ENCODE results near the gene MDFIC2.
"Not testable (repeated sequence)": the region's sequence is repeated elsewhere in the genome, so short reads cannot be mapped to it uniquely, and the experiment has no call there.

Gene MDFIC2

DNA sequence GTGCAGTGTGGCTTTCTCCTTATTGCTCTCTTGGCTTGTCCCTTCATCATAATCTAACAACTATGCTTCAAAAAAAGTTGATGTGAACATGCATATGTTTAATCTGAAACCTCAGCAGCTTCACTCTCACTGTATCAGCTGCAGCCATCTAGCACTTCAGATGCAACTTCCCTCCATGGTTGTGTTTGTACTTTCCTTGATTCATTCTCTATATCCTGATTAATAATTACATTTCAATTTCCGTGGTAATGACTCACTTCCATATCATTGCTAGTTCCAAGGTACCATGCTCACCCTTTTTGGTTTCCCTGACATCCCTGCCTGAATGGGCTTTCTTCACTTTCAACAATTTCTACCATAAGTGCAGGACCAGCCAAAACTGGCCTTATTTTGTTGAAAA lies 51.2 kb downstream of the MDFIC2 start:
- in situ Hi-C loops (cut with MboI; ENCODE audit: low sequenced_read_pairs): no loop called here

- in situ Hi-C loops (cut with MboI; ENCODE audit: low sequenced_read_pairs): no loop called here
These were observed 55.9 kb downstream of the MDFIC2 start for GRCh38 chr3:70256566-70256965.

GRCh38 chr3:70250492-70250891 lies 61.9 kb downstream of the MDFIC2 start:
- in situ Hi-C loops (cut with MboI; ENCODE audit: low sequenced_read_pairs): no loop called here

GRCh38 chr3:70249509-70250160 lies 62.8 kb downstream of the MDFIC2 start:
- in situ Hi-C loops (cut with MboI; ENCODE audit: low sequenced_read_pairs): no loop called here

DNA sequence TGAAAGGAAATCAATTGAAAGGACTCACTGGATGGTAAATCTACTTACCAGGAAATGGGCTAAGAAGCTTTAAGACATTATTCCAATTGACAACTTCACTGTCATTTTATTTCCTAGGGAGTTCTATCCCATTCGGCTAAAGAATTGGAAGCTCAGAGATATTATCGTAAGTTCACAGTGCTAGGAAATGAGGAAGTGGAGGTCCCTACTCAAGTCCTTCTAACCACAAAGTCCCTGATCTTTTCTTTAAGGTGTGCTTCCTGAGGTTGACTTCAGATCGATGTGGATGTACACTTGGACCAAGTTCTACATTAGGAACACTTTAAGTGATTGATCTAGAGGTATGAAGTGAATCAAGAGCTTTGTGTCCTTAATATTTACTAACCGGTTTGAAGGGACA lies 63.6 kb downstream of the MDFIC2 start:
- in situ Hi-C loops (cut with MboI; ENCODE audit: low sequenced_read_pairs): no loop called here

DNA sequence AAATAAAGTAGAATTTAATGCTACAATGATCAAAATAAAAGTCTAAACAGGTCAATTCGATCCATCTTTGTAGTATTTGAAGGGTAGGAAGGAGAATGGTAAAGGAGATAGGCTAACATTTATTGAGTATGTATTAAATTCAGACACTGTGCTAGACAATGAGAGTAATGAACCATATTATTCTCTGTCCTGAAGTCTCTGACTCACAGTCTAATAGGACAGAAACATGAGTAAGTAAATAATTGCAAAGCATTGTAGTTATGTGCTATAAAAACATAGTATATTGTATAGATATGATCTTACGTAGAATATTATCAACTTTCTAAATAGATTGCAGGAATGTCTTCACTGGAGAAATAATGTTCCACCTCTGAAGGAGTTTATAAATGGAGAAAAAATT lies 64.5 kb downstream of the MDFIC2 start:
- in situ Hi-C loops (cut with MboI; ENCODE audit: low sequenced_read_pairs): no loop called here

GRCh38 chr3:70245746-70246525 lies 66.5 kb downstream of the MDFIC2 start:
- in situ Hi-C loops (cut with MboI; ENCODE audit: low sequenced_read_pairs): no loop called here

DNA sequence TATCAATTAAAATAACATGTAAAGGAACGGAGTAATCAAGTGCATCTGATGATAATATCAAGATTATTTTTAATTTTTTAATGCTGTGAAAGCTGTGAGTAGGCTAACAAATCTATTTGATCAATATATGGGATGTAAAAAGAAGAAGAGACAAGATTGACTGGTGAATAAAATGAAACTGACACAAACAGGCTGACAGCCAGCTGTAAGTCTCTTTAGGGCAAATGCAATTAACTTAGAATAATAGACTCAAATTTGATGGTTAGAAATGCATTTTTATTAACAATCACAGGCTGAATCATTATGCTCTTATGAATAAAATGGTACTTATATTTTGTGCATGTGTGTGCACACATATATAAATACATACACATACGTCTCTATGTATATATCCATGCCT lies 68.0 kb downstream of the MDFIC2 start:
- in situ Hi-C loops (cut with MboI; ENCODE audit: low sequenced_read_pairs): no loop called here

- in situ Hi-C loops (cut with MboI; ENCODE audit: low sequenced_read_pairs): no loop called here
These were observed 70.0 kb downstream of the MDFIC2 start for GRCh38 chr3:70242297-70242882.

DNA sequence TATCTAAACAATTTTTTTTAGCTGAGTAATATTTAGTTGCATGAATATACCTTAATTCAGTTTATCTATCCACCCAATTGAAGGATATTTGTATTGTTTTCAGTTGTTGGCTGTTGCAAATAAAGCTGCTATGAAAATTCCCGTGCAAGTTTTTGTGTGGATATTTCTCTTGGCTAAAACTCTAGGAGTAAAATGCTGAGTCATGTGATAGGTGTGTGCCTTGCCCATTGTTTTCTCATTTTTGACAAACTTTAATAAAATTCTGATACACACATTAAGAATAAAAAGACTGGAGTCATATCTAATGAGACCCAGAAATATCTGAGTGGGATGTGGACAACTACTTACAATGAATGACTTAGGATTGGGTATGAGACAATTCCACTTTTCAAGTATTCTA lies 78.6 kb downstream of the MDFIC2 start:
- in situ Hi-C loops (cut with MboI; ENCODE audit: low sequenced_read_pairs): no loop called here

- in situ Hi-C loops (cut with MboI; ENCODE audit: low sequenced_read_pairs): no loop called here
These were observed 79.3 kb downstream of the MDFIC2 start for GRCh38 chr3:70233112-70233511.

- in situ Hi-C loops (cut with MboI; ENCODE audit: low sequenced_read_pairs): no loop called here
These were observed 81.2 kb downstream of the MDFIC2 start for GRCh38 chr3:70231266-70231701.

GRCh38 chr3:70227437-70227836 lies 85.0 kb downstream of the MDFIC2 start:
- in situ Hi-C loops (cut with MboI; ENCODE audit: low sequenced_read_pairs): no loop called here

DNA sequence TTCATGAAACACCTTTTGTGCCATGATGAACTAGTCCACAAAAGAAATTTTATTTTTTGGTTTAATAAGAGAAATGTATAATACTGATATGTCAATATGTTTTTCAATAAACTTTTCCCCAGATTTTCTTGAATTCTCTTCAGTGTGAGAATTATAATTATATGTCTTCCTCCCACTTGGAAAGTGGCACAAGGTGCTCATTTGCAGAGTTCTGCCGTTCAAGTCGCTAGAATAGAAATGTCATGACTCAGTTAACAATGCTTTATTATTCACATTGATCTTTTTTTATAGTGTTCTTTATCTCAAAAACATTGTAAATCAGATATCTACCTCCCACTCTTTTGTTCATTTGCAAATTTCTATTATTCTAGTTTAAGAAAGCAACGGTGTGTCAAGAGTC lies 87.3 kb downstream of the MDFIC2 start:
- in situ Hi-C loops (cut with MboI; ENCODE audit: low sequenced_read_pairs): no loop called here

DNA sequence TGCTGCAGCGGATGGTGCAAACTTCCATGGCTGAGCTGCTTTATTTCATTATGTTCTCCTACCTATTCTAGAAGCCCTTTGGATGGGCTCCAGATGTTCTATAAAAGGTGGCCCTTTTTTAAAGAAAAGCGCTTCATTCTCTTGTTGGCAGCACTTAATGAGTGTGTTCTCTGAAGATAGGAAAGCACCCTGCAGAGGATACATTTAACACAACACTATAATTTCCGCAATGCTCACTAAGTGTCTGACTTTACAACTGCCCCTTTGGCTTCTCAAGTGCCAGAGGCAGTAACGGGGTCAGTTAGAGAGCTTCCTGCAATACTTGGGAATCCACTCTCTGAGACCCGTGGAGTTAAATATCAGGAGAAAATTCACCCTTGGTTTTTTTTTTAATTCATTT lies 88.1 kb downstream of the MDFIC2 start:
- in situ Hi-C loops (cut with MboI; ENCODE audit: low sequenced_read_pairs): no loop called here

DNA sequence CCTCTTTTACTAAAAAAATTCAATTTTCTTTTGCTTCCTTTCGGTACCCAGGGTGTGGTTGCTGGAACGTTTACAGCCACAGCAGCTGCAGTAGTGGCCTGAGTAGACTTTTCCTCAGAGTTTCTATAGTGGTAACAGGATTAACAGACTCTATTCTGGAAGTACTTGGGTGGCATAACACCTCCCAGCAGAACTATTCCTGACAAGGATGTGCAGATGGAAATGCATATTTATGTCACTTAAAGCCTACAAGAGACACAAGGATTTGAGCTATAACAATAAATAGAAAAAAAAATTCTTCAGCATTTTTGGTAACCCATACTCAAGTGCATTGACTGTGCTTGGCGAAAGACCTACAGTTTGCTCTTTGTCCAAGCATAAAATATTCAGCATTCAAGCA lies 94.0 kb downstream of the MDFIC2 start:
- in situ Hi-C loops (cut with MboI; ENCODE audit: low sequenced_read_pairs): no loop called here

- in situ Hi-C loops (cut with MboI; ENCODE audit: low sequenced_read_pairs): not testable (repeated sequence)
These were observed 101.2 kb downstream of the MDFIC2 start for GRCh38 chr3:70211274-70211673.

DNA sequence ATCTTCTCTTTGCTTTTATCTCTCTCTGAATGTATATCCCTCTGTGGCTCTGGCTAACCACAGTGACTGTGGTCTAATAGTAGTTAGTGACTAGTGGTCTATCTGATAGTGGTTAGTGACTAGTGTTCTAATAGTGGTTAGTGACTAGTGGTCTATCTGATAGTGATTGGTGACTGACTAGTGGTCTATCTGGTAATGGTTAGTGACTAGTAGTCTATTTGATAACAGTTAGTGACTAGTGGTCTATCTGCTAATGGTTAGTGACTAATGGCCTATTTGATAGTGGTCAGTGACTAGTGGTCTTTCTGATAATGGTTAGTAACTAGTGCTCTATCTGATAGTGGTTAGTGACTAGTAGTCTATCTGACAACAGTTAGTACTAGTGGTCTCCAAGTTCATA lies 110.5 kb downstream of the MDFIC2 start:
- in situ Hi-C loops (cut with MboI; ENCODE audit: low sequenced_read_pairs): no loop called here

- in situ Hi-C loops (cut with MboI; ENCODE audit: low sequenced_read_pairs): no loop called here
These were observed 122.5 kb downstream of the MDFIC2 start for GRCh38 chr3:70189884-70190473.

GRCh38 chr3:70186221-70186620 lies 126.2 kb downstream of the MDFIC2 start:
- in situ Hi-C loops (cut with MboI; ENCODE audit: low sequenced_read_pairs): no loop called here

DNA sequence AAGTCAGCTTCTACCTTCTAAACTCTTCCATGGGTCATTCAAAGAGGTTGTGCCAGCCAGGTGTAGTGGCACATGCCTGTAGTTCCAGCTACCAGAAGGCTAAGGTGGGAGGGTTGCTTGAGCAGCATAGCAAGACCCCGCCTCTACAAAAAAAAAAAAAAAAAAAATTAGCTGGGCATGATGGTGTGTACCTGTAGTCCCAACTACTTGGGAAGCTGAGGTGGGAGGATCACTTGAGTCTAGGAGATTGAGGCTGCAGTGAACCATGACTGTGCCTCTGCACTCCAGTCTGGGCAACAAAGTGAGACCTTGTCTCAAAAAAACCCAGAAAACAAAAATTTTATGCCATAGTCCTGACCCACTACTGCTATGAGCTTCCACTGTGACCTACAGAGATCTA lies 126.8 kb downstream of the MDFIC2 start:
- in situ Hi-C loops (cut with MboI; ENCODE audit: low sequenced_read_pairs): no loop called here
